Endothelial cell of umbilical vein (primary cell): ENCODE measurements around the gene NTNG1. TPM values are rescaled to one million over a fixed set of nuclear protein-coding genes. Genes with fewer than 3 reads are reported as not detected.

Experiments
- BruUV-seq: library from RNA; stranded (reverse); fragments of 400-500 nt; replicated peaks from 2 replicates; lab custom pipeline; 2021; lab: Mats Ljungman, UMichigan
- CTCF ChIA-PET: fragments of 300-600, 350-600 bp; sonication (Branson Sonifier 250); formaldehyde crosslinking; loops from one replicate; lab custom pipeline; 2021; ENCODE audit warnings: antibody characterized with exemption, inconsistent platforms; lab: Charles Lee
- POLR2A ChIA-PET: fragments of 300-600, 350-600 bp; sonication (Branson Sonifier 250); formaldehyde crosslinking; loops from one replicate; lab custom pipeline; 2021; ENCODE audit warnings: antibody characterized with exemption, inconsistent platforms; lab: Charles Lee
- DNase-seq: peaks from one replicate; pipeline ENCODE4 v3.0.0-alpha.2; 2011; ENCODE audit warnings: low read depth, low spot score
- FAIRE-seq: peaks from 2 replicates; lab custom pipeline; 2011; peaks lifted over from hg19 to GRCh38; lab: Jason Lieb, UNC
- H2AFZ ChIP-seq: 2 replicates; pipeline ENCODE4 v1.6.0; 2012; ENCODE audit warnings: low read depth, low read length, control low read depth, inconsistent platforms
- H3K27ac ChIP-seq: 2 replicates; pipeline ENCODE4 v1.5.1; 2011; ENCODE audit warnings: low read depth, mild to moderate bottlenecking, control low read depth, low read length, moderate library complexity; ENCODE audit not compliant: insufficient read depth
- H3K27me3 ChIP-seq, 2 experiments: 2 replicates each; pipeline versions ENCODE4 v1.6.0 to v1.6.1; 2011; ENCODE audit warnings: low read length in 2 of 2, mixed read lengths in 1 of 2; ENCODE audit not compliant: control insufficient read depth in 2 of 2, insufficient read depth in 2 of 2
- H3K36me3 ChIP-seq, 2 experiments: 2 replicates in 1 of 2; 3 replicates in 1 of 2; pipeline ENCODE4 v1.5.1; 2011; ENCODE audit warnings: low read length in 2 of 2, mild to moderate bottlenecking in 1 of 2, moderate library complexity in 1 of 2; ENCODE audit not compliant: control insufficient read depth in 2 of 2, insufficient read depth in 2 of 2; ENCODE audit errors: extremely low read depth in 1 of 2
- H3K4me1 ChIP-seq: 3 replicates; pipeline ENCODE4 v1.5.1; 2011; ENCODE audit warnings: mild to moderate bottlenecking, low read length; ENCODE audit not compliant: control insufficient read depth, insufficient read depth; ENCODE audit errors: extremely low read depth
- H3K4me2 ChIP-seq: 2 replicates; pipeline ENCODE4 v1.6.1; 2011; ENCODE audit warnings: low read length, control low read depth, mixed read lengths; ENCODE audit not compliant: insufficient read depth
- H3K4me3 ChIP-seq, 3 experiments: fragments of 200-600 bp in 1 of 3; sonication (generic), shearing (Covaris generic) in 1 of 3; replicated peaks in 1 of 3; 2 replicates each; pipeline ENCODE4 v1.5.1; 2011 to 2016; ENCODE audit warnings: control low read depth in 3 of 3, low read length in 3 of 3, mild to moderate bottlenecking in 2 of 3, inconsistent platforms in 1 of 3, low read depth in 1 of 3, moderate library complexity in 1 of 3; ENCODE audit not compliant: insufficient read depth in 1 of 3
- H3K79me2 ChIP-seq: 2 replicates; pipeline ENCODE4 v1.6.0; 2012; ENCODE audit warnings: low read length, inconsistent platforms; ENCODE audit not compliant: control insufficient read depth, insufficient read depth
- H3K9ac ChIP-seq: replicated peaks from 2 replicates; pipeline ENCODE3; 2011; ENCODE audit warnings: low read length, control low read depth; ENCODE audit not compliant: insufficient read depth; ENCODE audit errors: extremely low read depth
- H3K9me1 ChIP-seq: replicated peaks from 3 replicates; pipeline ENCODE4 v1.6.0; 2011; ENCODE audit warnings: mild to moderate bottlenecking, low read length; ENCODE audit not compliant: control insufficient read depth, insufficient read depth; ENCODE audit errors: extremely low read depth
- H3K9me3 ChIP-seq: replicated peaks from 2 replicates; pipeline ENCODE4 v1.5.1; 2012; ENCODE audit warnings: low read length, inconsistent platforms; ENCODE audit not compliant: control insufficient read depth, insufficient read depth
- H4K20me1 ChIP-seq: replicated peaks from 2 replicates; pipeline ENCODE3; 2011; ENCODE audit warnings: mild to moderate bottlenecking, low read length; ENCODE audit not compliant: control insufficient read depth, insufficient read depth; ENCODE audit errors: extremely low read depth
- EZH2 ChIP-seq: IDR thresholded peaks from 2 replicates; pipeline ENCODE4 v1.6.1; 2012; ENCODE audit warnings: borderline replicate concordance, low read depth, mild to moderate bottlenecking, moderate library complexity, low read length, inconsistent platforms; ENCODE audit not compliant: severe bottlenecking
- FOS ChIP-seq: IDR thresholded peaks from 2 replicates; pipeline ENCODE4 v1.6.1; 2011; ENCODE audit warnings: mild to moderate bottlenecking, low read length, moderate library complexity, borderline replicate concordance; ENCODE audit not compliant: insufficient read depth
- GATA2 ChIP-seq: IDR thresholded peaks from 2 replicates; pipeline ENCODE4 v1.7.0; 2011; ENCODE audit warnings: low read depth, mild to moderate bottlenecking, moderate library complexity, mixed read lengths, low read length; ENCODE audit not compliant: insufficient read length, insufficient read depth
- JUN ChIP-seq: IDR thresholded peaks from 2 replicates; pipeline ENCODE4 v1.6.1; 2011; ENCODE audit warnings: borderline replicate concordance, low read depth; ENCODE audit not compliant: insufficient read length, insufficient read depth
- MYC ChIP-seq: IDR thresholded peaks from one replicate; pipeline ENCODE4 v1.6.1; 2011; ENCODE audit warnings: mild to moderate bottlenecking, low read depth, low read length
- POLR2A ChIP-seq: IDR thresholded peaks from 2 replicates; pipeline ENCODE4 v1.6.1; 2012; ENCODE audit warnings: low read depth, mild to moderate bottlenecking, control low read depth, low read length
- POLR2AphosphoS5 ChIP-seq: IDR thresholded peaks from 2 replicates; pipeline ENCODE4 v1.6.1; 2012; ENCODE audit warnings: low read depth, mild to moderate bottlenecking, control low read depth, low read length, moderate library complexity; ENCODE audit not compliant: insufficient read depth
- dilution Hi-C: fragments of 300-500 bp; cut with MboI; formaldehyde crosslinking; loops from one replicate; pipeline ENCODE4 v1.15.0; 2019; ENCODE audit warnings: low sequenced_read_pairs; ENCODE audit not compliant: extremely low pct_ligation_motif_present
- intact Hi-C: fragments of 100-400 bp; cut with micrococcal nuclease; formaldehyde crosslinking; loops from one replicate; pipeline ENCODE4 v1.10.0; 2022
- polyA plus RNA-seq, 4 experiments: library from polyadenylated mRNA; depleted of rRNA in 3 of 4; stranded (reverse) in 3 of 4; unstranded in 1 of 4; fragments of >200 nt; gene quantifications; 2 replicates each; pipeline versions ENCODE4 v1.2.1 to v1.2.3, GENCODE V29; 2011 to 2012; ENCODE audit warnings: missing spikeins in 1 of 4
- total RNA-seq: library from RNA; stranded (reverse); gene quantifications from 2 replicates; pipeline ENCODE4 v1.2.3, GENCODE V29; 2021
- TF ChIP-seq, protein P1 (sequence below): IDR thresholded peaks from 2 replicates; pipeline ENCODE4 v1.6.1; 2011; ENCODE audit not compliant: insufficient read depth, insufficient read length
- TF ChIP-seq, protein P2 (sequence below), 2 donors: IDR thresholded peaks; 1 replicate in 1 of 2; 2 replicates in 1 of 2; pipeline ENCODE4 v1.5.1; 2011; ENCODE audit warnings: low read length in 2 of 2, mild to moderate bottlenecking in 2 of 2, moderate library complexity in 2 of 2, control low read depth in 1 of 2, inconsistent platforms in 1 of 2, low read depth in 1 of 2; ENCODE audit not compliant: insufficient read depth in 1 of 2; ENCODE audit errors: extremely low read depth in 1 of 2

Gene NTNG1
- total and polyA plus RNA-seq, 2 donors (not counting 3 experiments of a cell fraction or from before 2014, with no cell fraction given) = not detected

DNA sequence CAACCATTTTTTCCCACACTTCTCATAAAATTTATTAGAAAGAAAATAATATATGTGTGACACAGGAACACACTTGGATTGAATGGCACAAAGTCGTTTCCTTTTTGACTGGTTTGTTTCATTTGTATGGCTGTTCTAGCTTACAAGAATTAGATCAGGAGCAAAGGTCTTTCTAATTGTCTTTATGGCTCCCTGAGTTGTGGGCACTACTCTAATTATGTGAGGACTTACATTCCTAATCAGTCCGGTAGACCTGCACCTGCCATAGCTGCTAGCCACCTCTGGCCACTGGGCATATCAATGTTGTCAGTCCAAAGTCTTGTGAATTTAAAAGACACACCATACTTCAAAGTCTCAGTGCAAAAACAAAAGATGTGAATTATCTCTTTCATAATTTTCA is 346.7 kb downstream of the NTNG1 start:
- no peaks in the 10 kb centered on the region for H3K27me3 ChIP-seq
- H3K9me3 ChIP-seq = no peaks in the 10 kb centered on the region
- dilution Hi-C loops = no loop called here
- no TSS peak for BruUV-seq
- no peak overlapping the region for H2AFZ ChIP-seq
- no peak overlapping the region for H3K4me2 ChIP-seq
- ChIA-PET POLR2A (no interaction called here), CTCF (no interaction called here)
- no peaks in the 10 kb centered on the region for H3K79me2 ChIP-seq
- TF ChIP-seq, protein P1, sequence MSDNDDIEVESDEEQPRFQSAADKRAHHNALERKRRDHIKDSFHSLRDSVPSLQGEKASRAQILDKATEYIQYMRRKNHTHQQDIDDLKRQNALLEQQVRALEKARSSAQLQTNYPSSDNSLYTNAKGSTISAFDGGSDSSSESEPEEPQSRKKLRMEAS = no peak
- no peak for TF ChIP-seq JUN
- no peak for TF ChIP-seq POLR2A
- no peak for TF ChIP-seq FOS
- no peak for TF ChIP-seq EZH2
- TF ChIP-seq MYC = no peak
- TF ChIP-seq POLR2AphosphoS5 = no peak
- TF ChIP-seq GATA2 = no peak
- TF ChIP-seq, protein P2, sequence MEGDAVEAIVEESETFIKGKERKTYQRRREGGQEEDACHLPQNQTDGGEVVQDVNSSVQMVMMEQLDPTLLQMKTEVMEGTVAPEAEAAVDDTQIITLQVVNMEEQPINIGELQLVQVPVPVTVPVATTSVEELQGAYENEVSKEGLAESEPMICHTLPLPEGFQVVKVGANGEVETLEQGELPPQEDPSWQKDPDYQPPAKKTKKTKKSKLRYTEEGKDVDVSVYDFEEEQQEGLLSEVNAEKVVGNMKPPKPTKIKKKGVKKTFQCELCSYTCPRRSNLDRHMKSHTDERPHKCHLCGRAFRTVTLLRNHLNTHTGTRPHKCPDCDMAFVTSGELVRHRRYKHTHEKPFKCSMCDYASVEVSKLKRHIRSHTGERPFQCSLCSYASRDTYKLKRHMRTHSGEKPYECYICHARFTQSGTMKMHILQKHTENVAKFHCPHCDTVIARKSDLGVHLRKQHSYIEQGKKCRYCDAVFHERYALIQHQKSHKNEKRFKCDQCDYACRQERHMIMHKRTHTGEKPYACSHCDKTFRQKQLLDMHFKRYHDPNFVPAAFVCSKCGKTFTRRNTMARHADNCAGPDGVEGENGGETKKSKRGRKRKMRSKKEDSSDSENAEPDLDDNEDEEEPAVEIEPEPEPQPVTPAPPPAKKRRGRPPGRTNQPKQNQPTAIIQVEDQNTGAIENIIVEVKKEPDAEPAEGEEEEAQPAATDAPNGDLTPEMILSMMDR (IDR thresholded peaks at IDR 0.05; ENCODE audit: extremely low read depth in 1 of 2, insufficient read depth in 1 of 2, low read depth in 1 of 2, low read length in 2 of 2) = no peak
- H3K9ac ChIP-seq = no peak overlapping the region
- H3K4me1 ChIP-seq = no peaks in the 10 kb centered on the region
- H3K9me1 ChIP-seq = no peaks in the 10 kb centered on the region
- H3K36me3 ChIP-seq = no peaks in the 10 kb centered on the region
- DNase-seq (no peak), FAIRE-seq (no peak)
- intact Hi-C loops = no loop called here
- H4K20me1 ChIP-seq = no peaks in the 10 kb centered on the region
- no peak overlapping the region for H3K4me3 ChIP-seq
- H3K27ac ChIP-seq = no peak overlapping the region
